Measurements from ENCODE around the gene ZNF831. TPM values are rescaled to one million over a fixed set of nuclear protein-coding genes. Genes with fewer than 3 reads are reported as not detected.
A peak's percentile ranks its signal among the peaks of the same experiment; 100 is the strongest.

The ZNF831 gene
- total RNA-seq (2013; cell fraction: nucleolus; rRNA removed) = 0.05 TPM in 1 of 2 replicates, not detected in the other
- total RNA-seq (2014; rRNA removed) (0.68 and 0.87 TPM in 2 replicates), total RNA-seq (2014; rRNA removed; fragmentation: Illumina TruSeq; extraction: Trizol) (0.51 and 0.54 TPM in 2 replicates), total RNA-seq (2021) (0.85 and 0.97 TPM in 2 replicates), polyA plus RNA-seq (2011; rRNA removed) (0.11 and 0.13 TPM in 2 replicates), polyA plus RNA-seq (2014; fragmentation: Illumina TruSeq; extraction: Trizol) (0.32 and 0.41 TPM in 2 replicates), polyA plus RNA-seq (2014; fragmentation: Nextera tagmentation; extraction: Ambion mirVana) (under 1 TPM; 0.05 to 0.13 TPM), polyA plus RNA-seq (2014; rRNA removed) (0.35 and 0.48 TPM in 2 replicates), polyA plus RNA-seq (2016; fragmentation: Nextera tagmentation; extraction: Ambion mirVana) (under 1 TPM; 0.01 to 0.06 TPM), polyA minus RNA-seq (2011; rRNA and poly(A)+ RNA removed) (0.22 and 0.41 TPM in 2 replicates), Bru-seq, nascent RNA (percentile 6 among the genes with signal in this experiment), BruChase-seq, experiment 1, labeled RNA remaining after a 6-hour chase (percentile 1 among the genes with signal in this experiment), BruChase-seq, experiment 2, labeled RNA remaining after a 2-hour chase (percentile 2 among the genes with signal in this experiment)
- polyA plus RNA-seq (2011; ENCODE audit: low read depth) = 0.17 TPM
- polyA plus RNA-seq (2011; cell fraction: cytosol; rRNA removed) = 0.12 and 0.13 TPM in 2 replicates
- 0.42 and 0.43 TPM in 2 replicates for polyA plus RNA-seq (2011; cell fraction: nucleus; rRNA removed)
- 0.29 and 0.31 TPM in 2 replicates for polyA plus RNA-seq (2012)
- 0.10 and 0.13 TPM in 2 replicates for polyA minus RNA-seq (2011; cell fraction: cytosol; rRNA and poly(A)+ RNA removed)
- 0.36 and 0.77 TPM in 2 replicates for polyA minus RNA-seq (2011; cell fraction: nucleus; rRNA and poly(A)+ RNA removed)
- long read RNA-seq, experiment 1 = 0 reads
- long read RNA-seq, experiment 2 = 0 reads

DNA sequence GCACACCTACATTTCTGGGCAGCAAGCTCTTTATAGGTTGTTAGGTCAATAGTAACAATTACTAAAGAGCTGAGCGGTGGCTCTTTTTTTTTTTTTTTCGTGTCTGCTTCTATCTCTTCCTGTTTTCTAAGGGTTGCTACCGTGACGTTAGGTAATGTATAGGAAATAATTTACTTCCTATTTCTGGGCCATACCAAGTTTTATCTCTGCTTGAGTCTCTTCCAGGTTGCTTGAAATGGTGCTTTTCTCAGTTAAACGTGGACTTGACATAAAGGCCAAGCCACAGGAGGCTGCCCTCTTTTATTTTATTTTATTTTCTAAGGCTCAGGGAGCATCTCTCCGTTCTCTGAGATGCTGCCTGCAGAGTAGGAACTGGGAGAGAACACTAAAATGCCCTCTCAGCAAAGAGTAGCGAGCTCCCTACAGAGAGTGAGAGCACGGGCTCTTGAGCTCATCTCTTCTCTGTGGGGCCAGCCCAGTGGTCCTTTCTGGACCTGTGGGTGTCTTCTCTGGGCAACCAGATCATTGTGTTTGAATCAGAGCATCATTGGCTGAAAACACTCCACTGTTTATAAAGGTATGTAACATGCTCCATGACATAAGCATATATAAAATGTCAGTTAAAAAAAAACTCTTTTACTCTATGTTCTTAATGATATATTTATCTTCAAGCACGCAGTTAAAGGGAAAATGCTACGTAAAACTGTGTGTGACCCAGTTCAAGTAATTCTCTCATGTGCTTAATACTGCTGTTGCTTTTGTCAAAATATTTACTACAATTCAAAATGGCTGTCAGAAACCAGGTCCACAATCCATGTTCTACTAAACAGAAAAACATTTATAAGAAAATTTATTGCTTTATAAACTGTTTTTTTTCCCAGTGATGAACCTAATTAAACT lies at the start of gene ZNF831:
Gene ZNF831 (plus strand): TSS at position 191 of the 900 bp plus-strand sequence. CDS start 27,199 bp downstream, outside the sequence.
- H3K4me2 ChIP-seq (ENCODE audit: control insufficient read depth, insufficient read depth) = peak within 1 kb of the TSS; percentile 48
- no peak for DNase-seq (ENCODE audit: low read depth, low spot score)
- no peak for FAIRE-seq
- WGBS (ENCODE audit: insufficient coverage, insufficient replicate concordance, low lambda C conversion rate, missing lambda C conversion rate) = 14% methylated on average over 10 of the region's 10 CpGs
- TF ChIP-seq, protein P1, sequence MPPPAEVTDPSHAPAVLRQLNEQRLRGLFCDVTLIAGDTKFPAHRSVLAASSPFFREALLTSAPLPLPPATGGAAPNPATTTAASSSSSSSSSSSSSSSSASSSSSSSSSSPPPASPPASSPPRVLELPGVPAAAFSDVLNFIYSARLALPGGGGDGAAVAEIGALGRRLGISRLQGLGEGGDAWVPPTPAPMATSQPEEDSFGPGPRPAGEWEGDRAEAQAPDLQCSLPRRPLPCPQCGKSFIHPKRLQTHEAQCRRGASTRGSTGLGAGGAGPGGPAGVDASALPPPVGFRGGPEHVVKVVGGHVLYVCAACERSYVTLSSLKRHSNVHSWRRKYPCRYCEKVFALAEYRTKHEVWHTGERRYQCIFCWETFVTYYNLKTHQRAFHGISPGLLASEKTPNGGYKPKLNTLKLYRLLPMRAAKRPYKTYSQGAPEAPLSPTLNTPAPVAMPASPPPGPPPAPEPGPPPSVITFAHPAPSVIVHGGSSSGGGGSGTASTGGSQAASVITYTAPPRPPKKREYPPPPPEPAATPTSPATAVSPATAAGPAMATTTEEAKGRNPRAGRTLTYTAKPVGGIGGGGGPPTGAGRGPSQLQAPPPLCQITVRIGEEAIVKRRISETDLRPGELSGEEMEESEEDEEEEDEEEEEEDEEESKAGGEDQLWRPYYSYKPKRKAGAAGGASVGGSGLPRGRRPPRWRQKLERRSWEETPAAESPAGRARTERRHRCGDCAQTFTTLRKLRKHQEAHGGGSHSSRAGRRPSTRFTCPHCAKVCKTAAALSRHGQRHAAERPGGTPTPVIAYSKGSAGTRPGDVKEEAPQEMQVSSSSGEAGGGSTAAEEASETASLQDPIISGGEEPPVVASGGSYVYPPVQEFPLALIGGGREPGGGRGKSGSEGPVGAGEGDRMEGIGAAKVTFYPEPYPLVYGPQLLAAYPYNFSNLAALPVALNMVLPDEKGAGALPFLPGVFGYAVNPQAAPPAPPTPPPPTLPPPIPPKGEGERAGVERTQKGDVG (CRISPR knock-in tag; IDR thresholded peaks at IDR 0.05) = no peak
- TF ChIP-seq, protein P2, sequence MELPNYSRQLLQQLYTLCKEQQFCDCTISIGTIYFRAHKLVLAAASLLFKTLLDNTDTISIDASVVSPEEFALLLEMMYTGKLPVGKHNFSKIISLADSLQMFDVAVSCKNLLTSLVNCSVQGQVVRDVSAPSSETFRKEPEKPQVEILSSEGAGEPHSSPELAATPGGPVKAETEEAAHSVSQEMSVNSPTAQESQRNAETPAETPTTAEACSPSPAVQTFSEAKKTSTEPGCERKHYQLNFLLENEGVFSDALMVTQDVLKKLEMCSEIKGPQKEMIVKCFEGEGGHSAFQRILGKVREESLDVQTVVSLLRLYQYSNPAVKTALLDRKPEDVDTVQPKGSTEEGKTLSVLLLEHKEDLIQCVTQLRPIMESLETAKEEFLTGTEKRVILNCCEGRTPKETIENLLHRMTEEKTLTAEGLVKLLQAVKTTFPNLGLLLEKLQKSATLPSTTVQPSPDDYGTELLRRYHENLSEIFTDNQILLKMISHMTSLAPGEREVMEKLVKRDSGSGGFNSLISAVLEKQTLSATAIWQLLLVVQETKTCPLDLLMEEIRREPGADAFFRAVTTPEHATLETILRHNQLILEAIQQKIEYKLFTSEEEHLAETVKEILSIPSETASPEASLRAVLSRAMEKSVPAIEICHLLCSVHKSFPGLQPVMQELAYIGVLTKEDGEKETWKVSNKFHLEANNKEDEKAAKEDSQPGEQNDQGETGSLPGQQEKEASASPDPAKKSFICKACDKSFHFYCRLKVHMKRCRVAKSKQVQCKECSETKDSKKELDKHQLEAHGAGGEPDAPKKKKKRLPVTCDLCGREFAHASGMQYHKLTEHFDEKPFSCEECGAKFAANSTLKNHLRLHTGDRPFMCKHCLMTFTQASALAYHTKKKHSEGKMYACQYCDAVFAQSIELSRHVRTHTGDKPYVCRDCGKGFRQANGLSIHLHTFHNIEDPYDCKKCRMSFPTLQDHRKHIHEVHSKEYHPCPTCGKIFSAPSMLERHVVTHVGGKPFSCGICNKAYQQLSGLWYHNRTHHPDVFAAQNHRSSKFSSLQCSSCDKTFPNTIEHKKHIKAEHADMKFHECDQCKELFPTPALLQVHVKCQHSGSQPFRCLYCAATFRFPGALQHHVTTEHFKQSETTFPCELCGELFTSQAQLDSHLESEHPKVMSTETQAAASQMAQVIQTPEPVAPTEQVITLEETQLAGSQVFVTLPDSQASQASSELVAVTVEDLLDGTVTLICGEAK (IDR thresholded peaks at IDR 0.05; ENCODE audit: borderline replicate concordance) = no peak
- TF ChIP-seq ZNF384 (IDR thresholded peaks at IDR 0.05; ENCODE audit: borderline replicate concordance, low read depth, low read length) (0 out of 2 replicates have a peak, but pooled peaks have one; percentile 29), NFXL1 (IDR thresholded peaks at IDR 0.05; ENCODE audit: borderline replicate concordance) (no peak), EZH2 (IDR thresholded peaks at IDR 0.05; ENCODE audit: borderline replicate concordance, control insufficient read depth, low read depth, low read length) (no peak), TAF1 (IDR thresholded peaks at IDR 0.05; ENCODE audit: borderline replicate concordance, low read depth, low read length) (peak; percentile 4; the same call in 1 of the 2 replicates), FOXK2 (IDR thresholded peaks at IDR 0.05) (no peak)
- H3K79me2 ChIP-seq (ENCODE audit: control insufficient read depth, insufficient read depth, low read length) = no peaks in the 10 kb centered on the region
- ChIA-PET SMC1A (ENCODE audit: uncharacterized antibody, unreplicated experiment) (no interaction called here), POLR2A (interaction anchor here (0.5 kb wide), 1 partner anchor 1016 kb away, joined by 4 read pairs; no protein-coding TSS in a partner anchor), RAD21 (ENCODE audit: unreplicated experiment) (no interaction called here), CTCF (no interaction called here)
- H3K9me3 ChIP-seq (replicated peaks; ENCODE audit: control insufficient read depth, insufficient read depth, low read length) = no peaks in the 10 kb centered on the region
- H3K27me3 ChIP-seq (replicated peaks in 1 of 2; ENCODE audit: control insufficient read depth in 2 of 2, insufficient read depth in 2 of 2, low read length in 1 of 2) = peaks cover 0 to 2% of the 10 kb centered on the region in 2 experiments; a peak in 1 of 4 replicates
- peaks cover 4% of the 10 kb centered on the region; the same call in 1 of the 2 replicates for H3K4me1 ChIP-seq (ENCODE audit: control insufficient read depth, insufficient read depth, low read length)
- H4K20me1 ChIP-seq (ENCODE audit: control insufficient read depth, insufficient read depth) = no peaks in the 10 kb centered on the region
- no TSS peak for BruUV-seq (replicated peaks)
- intact Hi-C loops (cut with micrococcal nuclease; ENCODE audit: unreplicated experiment) = no loop called here
- ATAC-seq = no peak
- no peak within 1 kb of the TSS for H3K4me3 ChIP-seq
- peak within 1 kb of the TSS; percentile 63 for H3K27ac ChIP-seq (ENCODE audit: control insufficient read depth, insufficient read depth)
- in situ Hi-C loops (cut with MboI) = no loop called here
- H3K9ac ChIP-seq (ENCODE audit: control insufficient read depth, insufficient read depth, low read length) = peak within 1 kb of the TSS; percentile 35; the same call in 1 of the 2 replicates
- H2AFZ ChIP-seq (ENCODE audit: control insufficient read depth, low read depth, low read length) = peak within 1 kb of the TSS; percentile 77
- H3K36me3 ChIP-seq (ENCODE audit: control insufficient read depth in 2 of 2, insufficient read depth in 2 of 2, low read length in 1 of 2) = no peaks in the 10 kb centered on the region

All from GM12878 (cell line).